GM23338 (cell line): Measurements from ENCODE around the gene EFCAB9.

Experiments used
- CREB1 ChIP-seq: fragments of 250-450 bp; sonication (Bioruptor Pico); IDR thresholded peaks from 2 replicates; pipeline ENCODE4 v1.5.0; 2020; ENCODE audit warnings: low read depth, mild to moderate bottlenecking, moderate library complexity
- CTCF ChIP-seq, 2 experiments: fragments of 200-600 bp in 1 of 2; sonication (generic) in 1 of 2; conservative IDR thresholded peaks; 2 replicates each; pipeline versions ENCODE4 v1.5.1 to v1.6.1; 2016 to 2017; ENCODE audit warnings: antibody characterized with exemption in 2 of 2, low read depth in 2 of 2, mild to moderate bottlenecking in 2 of 2, moderate library complexity in 1 of 2
- ETS1 ChIP-seq: IDR thresholded peaks from 2 replicates; pipeline ENCODE4 v1.6.1; 2016; ENCODE audit warnings: antibody characterized with exemption
- EZH2 ChIP-seq: fragments of 200-600 bp; sonication (generic); IDR thresholded peaks from one replicate; pipeline ENCODE4 v1.8.0; 2017; ENCODE audit warnings: antibody characterized with exemption, mild to moderate bottlenecking, low read depth; ENCODE audit not compliant: unreplicated experiment
- EZH2phosphoT487 ChIP-seq: fragments of 200-600 bp; sonication (generic); IDR thresholded peaks from one replicate; pipeline ENCODE4 v1.8.1; 2018; ENCODE audit warnings: antibody characterized with exemption; ENCODE audit not compliant: unreplicated experiment
- JUNB ChIP-seq: IDR thresholded peaks from one replicate; pipeline ENCODE4 v1.6.1; 2016; ENCODE audit warnings: antibody characterized with exemption; ENCODE audit not compliant: unreplicated experiment
- NANOG ChIP-seq: IDR thresholded peaks from 2 replicates; pipeline ENCODE4 v1.6.1; 2016; ENCODE audit warnings: antibody characterized with exemption, borderline replicate concordance
- POLR2AphosphoS5 ChIP-seq: IDR thresholded peaks from 2 replicates; pipeline ENCODE4 v1.6.1; 2016; ENCODE audit warnings: antibody characterized with exemption, low read depth
- REST ChIP-seq: IDR thresholded peaks from one replicate; pipeline ENCODE4 v1.6.1; 2018; ENCODE audit warnings: antibody characterized with exemption; ENCODE audit not compliant: unreplicated experiment
- STAT1 ChIP-seq: IDR thresholded peaks from one replicate; pipeline ENCODE4 v1.6.1; 2016; ENCODE audit warnings: antibody characterized with exemption; ENCODE audit not compliant: unreplicated experiment
- ZNF114 ChIP-seq: fragments of 250-450 bp; sonication (Bioruptor Pico); IDR thresholded peaks from 2 replicates; pipeline ENCODE4 v1.5.0; 2020; ENCODE audit warnings: mild to moderate bottlenecking, moderate library complexity
- TF ChIP-seq, protein P1 (sequence below): fragments of 250-450 bp; sonication (Bioruptor Pico); IDR thresholded peaks from 2 replicates; pipeline ENCODE4 v1.5.0; 2020; ENCODE audit warnings: mild to moderate bottlenecking, moderate library complexity

DNA sequence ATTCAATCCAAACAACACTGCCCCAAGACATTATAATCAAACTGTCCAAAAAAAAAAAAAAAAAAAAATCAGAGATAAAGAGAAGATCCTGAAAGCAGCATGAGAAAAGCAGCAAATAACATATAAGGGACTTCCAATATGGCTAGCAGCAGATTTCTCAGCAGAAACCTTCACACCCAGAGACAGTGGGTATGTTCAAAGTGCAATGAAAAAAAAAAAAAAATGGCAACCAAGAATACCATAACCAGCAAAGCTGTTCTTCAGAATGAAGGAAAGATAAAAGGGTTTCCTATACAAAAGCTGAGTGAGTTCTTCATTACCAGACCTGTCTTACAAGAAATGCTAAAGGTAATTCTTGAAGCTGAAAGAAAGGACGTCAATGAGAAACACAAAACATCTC, 57.4 kb downstream of the EFCAB9 start:
- TF ChIP-seq CTCF (conservative IDR thresholded peaks at IDR 0.05; ENCODE audit: low read depth in 2 of 2) (no peak), EZH2 (no peak), JUNB (no peak), REST (no peak), POLR2AphosphoS5 (no peak), ETS1 (no peak), EZH2phosphoT487 (no peak), CREB1 (CRISPR knock-in tag) (no peak), NANOG (no peak), STAT1 (no peak), ZNF114 (CRISPR knock-in tag) (no peak)
- TF ChIP-seq, protein P1, sequence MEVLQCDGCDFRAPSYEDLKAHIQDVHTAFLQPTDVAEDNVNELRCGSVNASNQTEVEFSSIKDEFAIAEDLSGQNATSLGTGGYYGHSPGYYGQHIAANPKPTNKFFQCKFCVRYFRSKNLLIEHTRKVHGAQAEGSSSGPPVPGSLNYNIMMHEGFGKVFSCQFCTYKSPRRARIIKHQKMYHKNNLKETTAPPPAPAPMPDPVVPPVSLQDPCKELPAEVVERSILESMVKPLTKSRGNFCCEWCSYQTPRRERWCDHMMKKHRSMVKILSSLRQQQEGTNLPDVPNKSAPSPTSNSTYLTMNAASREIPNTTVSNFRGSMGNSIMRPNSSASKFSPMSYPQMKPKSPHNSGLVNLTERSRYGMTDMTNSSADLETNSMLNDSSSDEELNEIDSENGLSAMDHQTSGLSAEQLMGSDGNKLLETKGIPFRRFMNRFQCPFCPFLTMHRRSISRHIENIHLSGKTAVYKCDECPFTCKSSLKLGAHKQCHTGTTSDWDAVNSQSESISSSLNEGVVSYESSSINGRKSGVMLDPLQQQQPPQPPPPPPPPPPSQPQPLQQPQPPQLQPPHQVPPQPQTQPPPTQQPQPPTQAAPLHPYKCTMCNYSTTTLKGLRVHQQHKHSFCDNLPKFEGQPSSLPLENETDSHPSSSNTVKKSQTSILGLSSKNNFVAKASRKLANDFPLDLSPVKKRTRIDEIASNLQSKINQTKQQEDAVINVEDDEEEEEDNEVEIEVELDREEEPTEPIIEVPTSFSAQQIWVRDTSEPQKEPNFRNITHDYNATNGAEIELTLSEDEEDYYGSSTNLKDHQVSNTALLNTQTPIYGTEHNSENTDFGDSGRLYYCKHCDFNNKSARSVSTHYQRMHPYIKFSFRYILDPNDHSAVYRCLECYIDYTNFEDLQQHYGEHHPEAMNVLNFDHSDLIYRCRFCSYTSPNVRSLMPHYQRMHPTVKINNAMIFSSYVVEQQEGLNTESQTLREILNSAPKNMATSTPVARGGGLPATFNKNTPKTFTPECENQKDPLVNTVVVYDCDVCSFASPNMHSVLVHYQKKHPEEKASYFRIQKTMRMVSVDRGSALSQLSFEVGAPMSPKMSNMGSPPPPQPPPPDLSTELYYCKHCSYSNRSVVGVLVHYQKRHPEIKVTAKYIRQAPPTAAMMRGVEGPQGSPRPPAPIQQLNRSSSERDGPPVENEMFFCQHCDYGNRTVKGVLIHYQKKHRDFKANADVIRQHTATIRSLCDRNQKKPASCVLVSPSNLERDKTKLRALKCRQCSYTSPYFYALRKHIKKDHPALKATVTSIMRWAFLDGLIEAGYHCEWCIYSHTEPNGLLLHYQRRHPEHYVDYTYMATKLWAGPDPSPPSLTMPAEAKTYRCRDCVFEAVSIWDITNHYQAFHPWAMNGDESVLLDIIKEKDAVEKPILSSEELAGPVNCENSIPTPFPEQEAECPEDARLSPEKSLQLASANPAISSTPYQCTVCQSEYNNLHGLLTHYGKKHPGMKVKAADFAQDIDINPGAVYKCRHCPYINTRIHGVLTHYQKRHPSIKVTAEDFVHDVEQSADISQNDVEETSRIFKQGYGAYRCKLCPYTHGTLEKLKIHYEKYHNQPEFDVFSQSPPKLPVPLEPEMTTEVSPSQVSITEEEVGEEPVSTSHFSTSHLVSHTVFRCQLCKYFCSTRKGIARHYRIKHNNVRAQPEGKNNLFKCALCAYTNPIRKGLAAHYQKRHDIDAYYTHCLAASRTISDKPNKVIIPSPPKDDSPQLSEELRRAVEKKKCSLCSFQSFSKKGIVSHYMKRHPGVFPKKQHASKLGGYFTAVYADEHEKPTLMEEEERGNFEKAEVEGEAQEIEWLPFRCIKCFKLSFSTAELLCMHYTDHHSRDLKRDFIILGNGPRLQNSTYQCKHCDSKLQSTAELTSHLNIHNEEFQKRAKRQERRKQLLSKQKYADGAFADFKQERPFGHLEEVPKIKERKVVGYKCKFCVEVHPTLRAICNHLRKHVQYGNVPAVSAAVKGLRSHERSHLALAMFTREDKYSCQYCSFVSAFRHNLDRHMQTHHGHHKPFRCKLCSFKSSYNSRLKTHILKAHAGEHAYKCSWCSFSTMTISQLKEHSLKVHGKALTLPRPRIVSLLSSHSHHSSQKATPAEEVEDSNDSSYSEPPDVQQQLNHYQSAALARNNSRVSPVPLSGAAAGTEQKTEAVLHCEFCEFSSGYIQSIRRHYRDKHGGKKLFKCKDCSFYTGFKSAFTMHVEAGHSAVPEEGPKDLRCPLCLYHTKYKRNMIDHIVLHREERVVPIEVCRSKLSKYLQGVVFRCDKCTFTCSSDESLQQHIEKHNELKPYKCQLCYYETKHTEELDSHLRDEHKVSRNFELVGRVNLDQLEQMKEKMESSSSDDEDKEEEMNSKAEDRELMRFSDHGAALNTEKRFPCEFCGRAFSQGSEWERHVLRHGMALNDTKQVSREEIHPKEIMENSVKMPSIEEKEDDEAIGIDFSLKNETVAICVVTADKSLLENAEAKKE (CRISPR knock-in tag), result no peak
